HG03520 (cell line): ENCODE measurements around the gene THY1.
"Not testable (repeated sequence)": the region's sequence is repeated elsewhere in the genome, so short reads cannot be mapped to it uniquely, and the experiment has no call there.

Experiments used
- ATAC-seq: cut with Tn5 transposase; IDR thresholded peaks from one replicate; pipeline ENCODE4 v1.9.1; 2021; ENCODE audit warnings: mild to moderate bottlenecking, moderate library complexity; ENCODE audit not compliant: unreplicated experiment

Gene THY1

GRCh38 chr11:119389611-119390254 lies 33.2 kb downstream of the THY1 start:
- ATAC-seq = no peak

GRCh38 chr11:119388103-119388502 lies 34.9 kb downstream of the THY1 start:
- no peak for ATAC-seq

GRCh38 chr11:119384332-119384731 lies 38.6 kb downstream of the THY1 start:
- ATAC-seq = no peak

DNA sequence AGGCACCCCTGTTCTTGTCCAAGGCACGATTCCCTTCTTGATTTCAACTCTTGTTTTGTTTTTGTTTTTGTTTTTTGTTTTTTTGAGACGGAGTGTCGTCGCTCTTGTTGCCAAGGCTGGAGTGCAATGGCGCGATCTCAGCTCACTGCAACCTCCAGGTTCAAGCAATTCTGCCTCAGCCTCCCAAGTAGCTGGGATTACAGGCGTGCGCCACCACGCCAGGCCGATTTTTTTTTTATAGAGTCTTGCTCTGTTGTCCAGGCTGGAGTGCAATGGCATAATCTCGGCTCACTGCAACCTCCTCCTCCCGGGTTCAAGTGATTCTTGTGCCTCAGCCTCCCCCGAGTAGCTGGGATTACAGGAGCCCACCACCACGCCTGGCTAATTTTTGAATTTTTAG lies 40.5 kb downstream of the THY1 start:
- not testable (repeated sequence) for ATAC-seq

- ATAC-seq = no peak
These were observed 40.9 kb downstream of the THY1 start for GRCh38 chr11:119382101-119382500.

GRCh38 chr11:119381181-119381988 lies 41.6 kb downstream of the THY1 start, which contains the start of gene USP2:
USP2 (minus strand) TSS chr11:119381690; CDS start chr11:119373480, 8,210 bp downstream.
- ATAC-seq = peak; percentile 99

DNA sequence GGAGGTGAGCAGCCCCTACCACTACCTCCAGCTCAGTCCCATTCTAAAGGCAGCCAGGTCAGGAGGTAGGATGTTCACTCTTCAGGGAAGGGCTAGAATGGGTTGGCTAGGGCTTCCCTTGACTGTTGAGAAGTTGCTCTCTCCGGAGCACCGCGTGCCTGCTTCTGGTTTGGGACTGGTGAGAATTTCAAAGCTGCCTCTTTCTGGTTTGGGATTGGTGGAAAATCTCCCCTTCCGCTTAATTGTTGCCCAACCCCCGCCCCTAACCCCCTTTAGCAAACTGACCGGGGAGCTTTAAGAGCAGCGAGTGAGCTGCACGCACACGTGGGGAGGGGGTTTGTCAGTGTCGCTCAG lies 42.2 kb downstream of the THY1 start:
- ATAC-seq = no peak

GRCh38 chr11:119380160-119380826 lies 42.7 kb downstream of the THY1 start:
- no peak for ATAC-seq

- no peak for ATAC-seq
These were observed 44.0 kb downstream of the THY1 start for GRCh38 chr11:119378851-119379465.

GRCh38 chr11:119377961-119378667 lies 44.9 kb downstream of the THY1 start:
- ATAC-seq = no peak

- no peak for ATAC-seq
These were observed 45.7 kb downstream of the THY1 start for GRCh38 chr11:119377112-119377901.

- no peak for ATAC-seq
These were observed 46.6 kb downstream of the THY1 start for GRCh38 chr11:119376197-119376847.

DNA sequence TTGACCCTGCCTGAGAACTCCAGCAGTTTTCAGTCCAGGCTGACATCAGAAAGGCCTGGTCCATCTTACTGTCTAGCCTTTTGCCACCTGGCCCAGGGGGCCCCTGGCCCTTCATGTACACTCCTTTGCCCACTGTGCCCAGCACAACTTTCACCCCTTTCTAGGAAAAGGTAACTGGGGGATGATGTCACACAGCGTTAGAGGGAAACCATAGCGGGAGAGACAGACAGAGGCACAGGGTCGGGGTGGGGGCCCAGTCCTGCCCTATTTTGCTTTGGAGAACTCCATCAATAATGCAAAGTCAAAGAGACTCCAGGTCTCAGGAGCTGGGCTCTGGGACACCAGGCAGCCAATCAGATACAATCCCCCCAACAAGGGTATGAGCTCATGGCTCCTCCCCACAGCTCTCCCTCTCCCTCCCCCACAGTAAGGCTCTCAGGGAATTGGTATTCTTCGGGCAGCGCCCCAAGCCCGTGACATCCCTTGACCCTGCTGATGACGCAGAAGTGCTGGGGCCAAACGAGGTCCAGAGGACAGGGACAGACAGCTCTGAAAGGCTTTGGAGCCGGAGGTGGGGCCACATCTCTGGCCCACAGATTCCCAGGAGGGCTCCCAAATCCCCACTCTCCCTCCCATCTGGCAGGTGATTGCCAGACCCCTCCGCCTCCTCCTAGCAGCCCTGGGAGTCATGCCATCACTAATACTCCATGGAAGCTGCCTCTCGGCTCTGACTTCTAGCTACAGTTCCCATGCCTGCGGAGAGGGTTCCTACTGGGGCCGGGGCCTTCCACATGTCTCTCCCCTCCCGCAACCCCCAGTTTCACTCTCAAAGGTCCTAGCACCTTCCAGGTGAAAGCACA lies 47.4 kb downstream of the THY1 start:
- no peak for ATAC-seq

DNA sequence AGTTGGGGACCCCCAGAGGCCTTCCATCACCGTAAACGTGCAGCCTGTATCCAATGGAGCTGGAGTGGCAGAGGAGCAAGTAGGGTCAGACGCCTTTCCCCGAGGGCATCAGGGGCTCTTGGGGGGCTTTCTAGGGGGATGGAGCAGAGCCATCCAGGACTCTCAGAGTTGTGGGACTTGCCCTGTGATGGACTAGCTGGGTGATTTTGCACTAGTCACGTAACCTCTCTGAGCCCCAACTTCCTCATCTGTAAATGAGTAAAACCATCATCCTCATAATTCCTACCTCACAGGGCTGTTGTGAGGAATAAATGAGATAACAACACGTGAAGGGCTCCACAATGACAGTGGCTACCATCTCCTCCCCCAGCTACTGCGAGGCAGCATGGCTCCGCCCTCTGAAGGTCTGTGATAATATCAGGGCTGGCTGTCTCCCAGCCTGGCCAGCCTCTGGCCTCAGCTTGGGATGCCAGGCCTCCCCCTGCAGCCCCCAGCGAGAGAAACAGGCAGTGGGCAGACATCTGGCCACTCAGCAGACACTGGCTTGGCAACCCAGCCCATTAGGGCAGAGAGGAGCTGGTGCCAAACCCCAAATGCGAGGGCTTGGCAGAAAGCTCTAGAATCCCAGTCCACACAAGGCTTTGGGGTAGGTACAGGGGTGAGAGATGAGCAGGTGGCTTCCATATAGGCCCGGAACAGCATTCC lies 48.2 kb downstream of the THY1 start:
- no peak for ATAC-seq

GRCh38 chr11:119373921-119374631 lies 48.9 kb downstream of the THY1 start:
- ATAC-seq = no peak

GRCh38 chr11:119373059-119373920 lies 49.7 kb downstream of the THY1 start:
- ATAC-seq = no peak
